Lower leg skin (tissue), 4 donors: Measurements from ENCODE around the gene HK2. TPM values are rescaled to one million over a fixed set of nuclear protein-coding genes. Genes with fewer than 3 reads are reported as not detected.

Source experiments
- DNase-seq, 2 donors: peaks; one replicate each; pipeline ENCODE4 v3.0.0-alpha.2; 2019; ENCODE audit warnings: low spot score in 2 of 2
- H3K4me3 ChIP-seq: fragments of 200-600 bp; sonication (generic); 2 replicates; pipeline ENCODE4 v1.5.1; 2017; ENCODE audit warnings: mild to moderate bottlenecking, low read depth; ENCODE audit not compliant: poor library complexity, severe bottlenecking
- CTCF ChIP-seq, 3 donors: fragments of 450-650 bp; IDR thresholded peaks; one replicate each; pipeline ENCODE4 v1.5.1; 2016; ENCODE audit warnings: antibody characterized with exemption in 3 of 3, mild to moderate bottlenecking in 3 of 3, moderate library complexity in 2 of 3
- POLR2A ChIP-seq, 2 donors: fragments of 450-650 bp; IDR thresholded peaks; one replicate each; pipeline ENCODE4 v1.6.1; 2016 to 2017; ENCODE audit warnings: antibody characterized with exemption in 2 of 2, mild to moderate bottlenecking in 1 of 2, moderate library complexity in 1 of 2
- WGBS, 2 donors: methylation state at CpG; one replicate each; pipeline ENCODE4 v1.1.5; 2018; 5-methylcytosine and 5-hydroxymethylcytosine counted together
- intact Hi-C: fragments of 100-400 bp; cut with DNase I; formaldehyde crosslinking; loops from one replicate; pipeline ENCODE4 v1.15.0; 2023; ENCODE audit warnings: low total_unique reads
- total RNA-seq, 4 donors: library from RNA; depleted of rRNA; stranded (reverse); fragments of >200 nt; gene quantifications; one replicate each; pipeline ENCODE4 v1.1.0, GENCODE V29; 2016

The HK2 gene
- total RNA-seq, 4 donors from 2014 or later = 22.4 to 27.3 (median 25.8) TPM

- DNase-seq = peak in 1 of 2 donors; percentile 31
- TF ChIP-seq POLR2A (IDR thresholded peaks at IDR 0.05) (no peak), CTCF (IDR thresholded peaks at IDR 0.05) (no peak)
- 67 to 70% methylated on average over 5 of the region's 5 CpGs for WGBS, 2 donors
- intact Hi-C loops = loop anchor here (5.0 kb wide), 1 partner anchor 1166 kb away; no protein-coding TSS in a partner anchor
- no peak overlapping the region for H3K4me3 ChIP-seq
Measured at GRCh38 chr2:74881176-74881575, 47.2 kb downstream of the HK2 start.

- TF ChIP-seq POLR2A (IDR thresholded peaks at IDR 0.05) = no peak
- TF ChIP-seq CTCF (IDR thresholded peaks at IDR 0.05) = no peak
- H3K4me3 ChIP-seq = no peak overlapping the region
- intact Hi-C loops = loop anchor here (5.0 kb wide), 1 partner anchor 1166 kb away; no protein-coding TSS in a partner anchor
- DNase-seq = peak in 1 of 2 donors; percentile 82
- WGBS, 2 donors = 92% methylated on average over 18 to 19 of the region's 19 CpGs
Measured at GRCh38 chr2:74881626-74882298, 47.8 kb downstream of the HK2 start.

GRCh38 chr2:74882299-74882687 lies 48.4 kb downstream of the HK2 start:
- 91 to 100% methylated on average over 4 of the region's 4 CpGs for WGBS, 2 donors
- TF ChIP-seq CTCF (IDR thresholded peaks at IDR 0.05) (no peak), POLR2A (IDR thresholded peaks at IDR 0.05) (no peak)
- no peak overlapping the region for H3K4me3 ChIP-seq
- intact Hi-C loops = loop anchor here (5.0 kb wide), 1 partner anchor 1165 kb away; no protein-coding TSS in a partner anchor
- no peak for DNase-seq

- TF ChIP-seq POLR2A (IDR thresholded peaks at IDR 0.05) = no peak
- TF ChIP-seq CTCF (IDR thresholded peaks at IDR 0.05) = no peak
- WGBS, 2 donors = 88 to 89% methylated on average over 6 of the region's 6 CpGs
- DNase-seq = peak in 1 of 2 donors; percentile 37
- intact Hi-C loops = loop anchor here (5.0 kb wide), 1 partner anchor 1164 kb away; no protein-coding TSS in a partner anchor
- no peak overlapping the region for H3K4me3 ChIP-seq
Measured at GRCh38 chr2:74883011-74883410, 49.1 kb downstream of the HK2 start.

- TF ChIP-seq POLR2A (IDR thresholded peaks at IDR 0.05) = no peak
- TF ChIP-seq CTCF (IDR thresholded peaks at IDR 0.05) = no peak
- intact Hi-C loops = loop anchor here (5.0 kb wide), 1 partner anchor 1163 kb away; no protein-coding TSS in a partner anchor
- WGBS, 2 donors = 80 to 89% methylated on average over 5 of the region's 5 CpGs
- peak in 1 of 2 donors; percentile 42 for DNase-seq
- no peak overlapping the region for H3K4me3 ChIP-seq
Measured at GRCh38 chr2:74884118-74884762, 50.3 kb downstream of the HK2 start.
